Keratinocyte (primary cell): ENCODE data around the gene DHX36. TPM values are rescaled to one million over a fixed set of nuclear protein-coding genes. Genes with fewer than 3 reads are reported as not detected.

ENCODE experiments used
- DNase-seq: peaks from one replicate; pipeline ENCODE4 v3.0.0-alpha.2; 2011; ENCODE audit warnings: low read depth, missing footprints, low spot score
- FAIRE-seq: peaks from 2 replicates; lab custom pipeline; 2011; peaks lifted over from hg19 to GRCh38; lab: Jason Lieb, UNC
- H2AFZ ChIP-seq: 2 replicates; pipeline ENCODE4 v1.6.0; 2012; ENCODE audit warnings: low read length, control low read depth, inconsistent platforms; ENCODE audit not compliant: control insufficient read depth
- H3K27ac ChIP-seq: 2 replicates; pipeline ENCODE4 v1.5.1; 2011; ENCODE audit warnings: low read length; ENCODE audit not compliant: control insufficient read depth, insufficient read depth
- H3K27me3 ChIP-seq: 3 replicates; pipeline ENCODE4 v1.6.0; 2011; ENCODE audit warnings: low read length; ENCODE audit not compliant: control insufficient read depth, insufficient read depth; ENCODE audit errors: extremely low read depth
- H3K36me3 ChIP-seq, 2 experiments: 2 replicates in 1 of 2; 3 replicates in 1 of 2; pipeline ENCODE4 v1.5.1; 2011; ENCODE audit warnings: low read length in 2 of 2, mild to moderate bottlenecking in 1 of 2; ENCODE audit not compliant: control insufficient read depth in 2 of 2, insufficient read depth in 2 of 2; ENCODE audit errors: extremely low read depth in 1 of 2
- H3K4me1 ChIP-seq: 3 replicates; pipeline ENCODE4 v1.5.1; 2011; ENCODE audit warnings: low read length; ENCODE audit not compliant: control insufficient read depth, insufficient read depth; ENCODE audit errors: extremely low read depth
- H3K4me2 ChIP-seq: 3 replicates; pipeline ENCODE4 v1.6.0; 2011; ENCODE audit warnings: low read depth, low read length; ENCODE audit not compliant: control insufficient read depth, insufficient read depth; ENCODE audit errors: extremely low read depth
- H3K4me3 ChIP-seq, 3 experiments: fragments of 200-600 bp in 1 of 3; sonication (generic) in 1 of 3; 2 replicates in 2 of 3; 3 replicates in 1 of 3; pipeline ENCODE4 v1.5.1; 2011 to 2016; ENCODE audit warnings: low read length in 3 of 3, mild to moderate bottlenecking in 3 of 3, control low read depth in 2 of 3, inconsistent platforms in 1 of 3, low read depth in 1 of 3, mixed read lengths in 1 of 3, mixed run types in 1 of 3, moderate library complexity in 1 of 3; ENCODE audit not compliant: control insufficient read depth in 2 of 3, insufficient read depth in 2 of 3; ENCODE audit errors: extremely low read depth in 1 of 3
- H3K79me2 ChIP-seq: 2 replicates; pipeline ENCODE4 v1.6.0; 2012; ENCODE audit warnings: low read length; ENCODE audit not compliant: control insufficient read depth, insufficient read depth
- H3K9ac ChIP-seq: 3 replicates; pipeline ENCODE4 v1.6.0; 2011; ENCODE audit warnings: low read length; ENCODE audit not compliant: control insufficient read depth, insufficient read depth; ENCODE audit errors: extremely low read depth
- H3K9me1 ChIP-seq: 3 replicates; pipeline ENCODE4 v1.6.0; 2011; ENCODE audit warnings: low read length; ENCODE audit not compliant: control insufficient read depth, insufficient read depth; ENCODE audit errors: extremely low read depth
- H3K9me3 ChIP-seq: 2 replicates; pipeline ENCODE4 v1.5.1; 2012; ENCODE audit warnings: low read depth, low read length; ENCODE audit not compliant: control insufficient read depth
- H4K20me1 ChIP-seq: 3 replicates; pipeline ENCODE4 v1.6.0; 2011; ENCODE audit warnings: low read length; ENCODE audit not compliant: control insufficient read depth, insufficient read depth; ENCODE audit errors: extremely low read depth
- EZH2 ChIP-seq: IDR thresholded peaks from one replicate; pipeline ENCODE4 v1.6.1; 2012; ENCODE audit warnings: inconsistent platforms, mild to moderate bottlenecking, low read length, moderate library complexity
- dilution Hi-C: fragments of 300-500 bp; cut with MboI; formaldehyde crosslinking; loops from one replicate; pipeline ENCODE4 v1.7.0; 2020; ENCODE audit warnings: low sequenced_read_pairs; ENCODE audit not compliant: extremely low pct_ligation_motif_present
- polyA plus RNA-seq, 5 experiments: library from polyadenylated mRNA; depleted of rRNA in 3 of 5; stranded (reverse) in 3 of 5; stranded (forward) in 1 of 5; unstranded in 1 of 5; fragments of >200 nt; gene quantifications; 1 replicate in 1 of 5; 2 replicates in 3 of 5; 3 replicates in 1 of 5; pipeline versions ENCODE4 v1.2.1 to v1.2.3, GENCODE V29; 2011 to 2012; ENCODE audit warnings: missing spikeins in 2 of 5, low read depth in 1 of 5, low replicate concordance in 1 of 5
- TF ChIP-seq, protein P1 (sequence below), 3 experiments: IDR thresholded peaks in 1 of 3; conservative IDR thresholded peaks in 1 of 3; optimal IDR thresholded peaks in 1 of 3; 2 replicates in 2 of 3; 3 replicates in 1 of 3; pipeline versions ENCODE3 to v1.5.1; 2011; ENCODE audit warnings: low read length in 3 of 3, mild to moderate bottlenecking in 3 of 3, moderate library complexity in 2 of 3, control low read depth in 1 of 3, inconsistent platforms in 1 of 3; ENCODE audit not compliant: insufficient read depth in 2 of 3; ENCODE audit errors: extremely low read depth in 1 of 3

DHX36 gene
- polyA plus RNA-seq, 1 donor (not counting 4 experiments of a cell fraction or from before 2014, with no cell fraction given) = 72.3 TPM

DNA sequence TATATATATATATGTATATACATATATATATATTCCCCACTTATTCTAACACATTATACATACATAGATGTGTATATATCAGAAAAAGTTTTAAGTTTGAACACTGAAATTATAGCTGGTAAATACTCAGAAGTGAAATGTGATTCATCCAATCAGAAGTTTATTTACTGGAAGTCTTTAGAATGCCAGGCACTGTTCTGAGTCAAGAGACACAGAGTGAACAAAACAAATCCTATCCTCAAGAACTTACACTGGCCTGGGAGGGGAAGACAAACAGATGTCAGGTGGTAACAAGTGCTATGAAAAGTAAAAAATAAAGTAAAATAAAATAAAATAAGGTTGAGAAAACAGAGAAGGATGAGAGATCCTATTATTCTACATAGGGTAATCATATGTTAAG lies 13.4 kb downstream of the DHX36 start:
- peaks cover 2 to 8% of the 10 kb centered on the region in 2 experiments for H3K36me3 ChIP-seq
- FAIRE-seq = no peak
- TF ChIP-seq, protein P1, sequence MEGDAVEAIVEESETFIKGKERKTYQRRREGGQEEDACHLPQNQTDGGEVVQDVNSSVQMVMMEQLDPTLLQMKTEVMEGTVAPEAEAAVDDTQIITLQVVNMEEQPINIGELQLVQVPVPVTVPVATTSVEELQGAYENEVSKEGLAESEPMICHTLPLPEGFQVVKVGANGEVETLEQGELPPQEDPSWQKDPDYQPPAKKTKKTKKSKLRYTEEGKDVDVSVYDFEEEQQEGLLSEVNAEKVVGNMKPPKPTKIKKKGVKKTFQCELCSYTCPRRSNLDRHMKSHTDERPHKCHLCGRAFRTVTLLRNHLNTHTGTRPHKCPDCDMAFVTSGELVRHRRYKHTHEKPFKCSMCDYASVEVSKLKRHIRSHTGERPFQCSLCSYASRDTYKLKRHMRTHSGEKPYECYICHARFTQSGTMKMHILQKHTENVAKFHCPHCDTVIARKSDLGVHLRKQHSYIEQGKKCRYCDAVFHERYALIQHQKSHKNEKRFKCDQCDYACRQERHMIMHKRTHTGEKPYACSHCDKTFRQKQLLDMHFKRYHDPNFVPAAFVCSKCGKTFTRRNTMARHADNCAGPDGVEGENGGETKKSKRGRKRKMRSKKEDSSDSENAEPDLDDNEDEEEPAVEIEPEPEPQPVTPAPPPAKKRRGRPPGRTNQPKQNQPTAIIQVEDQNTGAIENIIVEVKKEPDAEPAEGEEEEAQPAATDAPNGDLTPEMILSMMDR (optimal IDR thresholded peaks at IDR 0.05 in 1 of 3, IDR thresholded peaks at IDR 0.05 in 1 of 3, conservative IDR thresholded peaks at IDR 0.05 in 1 of 3; ENCODE audit: extremely low read depth in 1 of 3, insufficient read depth in 2 of 3, low read length in 3 of 3) = no peak
- TF ChIP-seq EZH2 = no peak
- no peak for DNase-seq
- no peaks in the 10 kb centered on the region for H3K9me3 ChIP-seq
- no peaks in the 10 kb centered on the region for H3K27me3 ChIP-seq
- H3K9me1 ChIP-seq = no peaks in the 10 kb centered on the region
- no peak overlapping the region for H2AFZ ChIP-seq
- H4K20me1 ChIP-seq = no peaks in the 10 kb centered on the region
- no peak overlapping the region for H3K4me3 ChIP-seq
- peaks cover 10% of the 10 kb centered on the region for H3K79me2 ChIP-seq
- no peak overlapping the region for H3K4me2 ChIP-seq
- no peak overlapping the region for H3K27ac ChIP-seq
- dilution Hi-C loops = no loop called here
- H3K4me1 ChIP-seq = no peaks in the 10 kb centered on the region
- no peak overlapping the region for H3K9ac ChIP-seq

DNA sequence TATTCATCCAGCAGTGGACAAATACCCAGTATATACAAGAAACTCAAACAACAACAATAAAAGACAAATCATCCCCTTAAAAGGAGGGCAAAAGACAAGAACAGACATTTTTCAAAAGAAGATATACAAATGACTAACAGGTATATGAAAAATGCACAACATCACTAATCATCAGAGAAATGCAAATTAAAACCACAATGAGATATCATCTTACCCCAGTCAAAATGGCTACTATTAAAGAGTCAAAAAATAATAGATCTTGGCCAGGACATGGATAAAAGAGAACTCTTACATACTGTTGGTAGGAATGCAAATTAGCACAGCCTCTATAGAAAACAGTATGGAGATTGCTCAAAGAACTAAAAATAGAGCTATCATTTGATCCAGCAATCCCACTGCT lies 16.9 kb downstream of the DHX36 start:
- H3K36me3 ChIP-seq = peaks cover 4 to 13% of the 10 kb centered on the region in 2 experiments
- no peak for DNase-seq
- no peak overlapping the region for H3K4me3 ChIP-seq
- no peak overlapping the region for H3K4me2 ChIP-seq
- H2AFZ ChIP-seq = no peak overlapping the region
- no peaks in the 10 kb centered on the region for H3K9me3 ChIP-seq
- no peaks in the 10 kb centered on the region for H4K20me1 ChIP-seq
- peaks cover 7% of the 10 kb centered on the region for H3K4me1 ChIP-seq
- no peaks in the 10 kb centered on the region for H3K9me1 ChIP-seq
- no peaks in the 10 kb centered on the region for H3K27me3 ChIP-seq
- H3K79me2 ChIP-seq = peaks cover 4% of the 10 kb centered on the region
- no peak overlapping the region for H3K27ac ChIP-seq
- dilution Hi-C loops = no loop called here
- TF ChIP-seq, protein P1 (optimal IDR thresholded peaks at IDR 0.05 in 1 of 3, IDR thresholded peaks at IDR 0.05 in 1 of 3, conservative IDR thresholded peaks at IDR 0.05 in 1 of 3; ENCODE audit: extremely low read depth in 1 of 3, insufficient read depth in 2 of 3, low read length in 3 of 3) = no peak
- TF ChIP-seq EZH2 = no peak
- H3K9ac ChIP-seq = no peak overlapping the region
- no peak for FAIRE-seq
